Measurements from ENCODE around the gene LZTS3.
"Not testable (repeated sequence)": the region's sequence is repeated elsewhere in the genome, so short reads cannot be mapped to it uniquely, and the experiment has no call there.

LZTS3 gene

GRCh38 chr20:3166913-3167342, 6.4 kb downstream of the LZTS3 start:
- no peak for DNase-seq

- DNase-seq, result no peak
Observed at GRCh38 chr20:3166338-3166912, 6.9 kb downstream of the LZTS3 start.

- DNase-seq, result peak; percentile 91 to 96
Observed at GRCh38 chr20:3165473-3166337, 7.6 kb downstream of the LZTS3 start.

GRCh38 chr20:3164763-3165410, 8.5 kb downstream of the LZTS3 start:
- DNase-seq, result peak; percentile 28 to 46

GRCh38 chr20:3164043-3164762, 9.1 kb downstream of the LZTS3 start:
- DNase-seq, result peak in 1 of 2 experiments; percentile 25

- peak; percentile 83 to 85 for DNase-seq
Observed at GRCh38 chr20:3163099-3164042, 10.0 kb downstream of the LZTS3 start.

- DNase-seq, result peak; percentile 77 to 82
Observed at GRCh38 chr20:3162080-3162611, 11.2 kb downstream of the LZTS3 start.

- no peak for DNase-seq
Observed at GRCh38 chr20:3161316-3162079, 11.9 kb downstream of the LZTS3 start.

GRCh38 chr20:3160418-3160817, 12.9 kb downstream of the LZTS3 start:
- DNase-seq, result no peak

GRCh38 chr20:3158968-3159431, 14.3 kb downstream of the LZTS3 start:
- no peak for DNase-seq

- DNase-seq, result no peak
Observed at GRCh38 chr20:3157817-3158216, 15.5 kb downstream of the LZTS3 start.

- no peak for DNase-seq
Observed at GRCh38 chr20:3156811-3157619, 16.3 kb downstream of the LZTS3 start.

- DNase-seq, result not testable (repeated sequence)
Observed at GRCh38 chr20:3152057-3152644, 21.2 kb downstream of the LZTS3 start.

GRCh38 chr20:3150908-3151307, 22.4 kb downstream of the LZTS3 start:
- no peak for DNase-seq

GRCh38 chr20:3146732-3147341, 26.5 kb downstream of the LZTS3 start:
- DNase-seq, result no peak

- DNase-seq, result no peak
Observed at GRCh38 chr20:3141757-3142156, 31.6 kb downstream of the LZTS3 start.

GRCh38 chr20:3137492-3137891, 35.9 kb downstream of the LZTS3 start:
- DNase-seq, result no peak

GRCh38 chr20:3135507-3136070, 37.8 kb downstream of the LZTS3 start:
- DNase-seq, result no peak

- DNase-seq, result no peak
Observed at GRCh38 chr20:3134151-3134550, 39.2 kb downstream of the LZTS3 start.

Measured in SHP77 (cell line).